Suprapubic skin (tissue), 3 donors: Measurements from ENCODE around the gene LPCAT1.

ENCODE experiments used
- POLR2A ChIP-seq, 2 donors: fragments of 450-650 bp; IDR thresholded peaks; one replicate each; pipeline ENCODE4 v1.6.1; 2017; ENCODE audit warnings: antibody characterized with exemption in 2 of 2, mild to moderate bottlenecking in 2 of 2, moderate library complexity in 2 of 2
- TF ChIP-seq, protein P1 (sequence below), 2 donors: fragments of 200-600 bp in 1 of 2; fragments of 450-650 bp in 1 of 2; sonication (generic) in 1 of 2; IDR thresholded peaks; one replicate each; pipeline ENCODE4 v1.5.1; 2016 to 2019; ENCODE audit warnings: antibody characterized with exemption in 2 of 2, mild to moderate bottlenecking in 1 of 2, moderate library complexity in 1 of 2

DNA sequence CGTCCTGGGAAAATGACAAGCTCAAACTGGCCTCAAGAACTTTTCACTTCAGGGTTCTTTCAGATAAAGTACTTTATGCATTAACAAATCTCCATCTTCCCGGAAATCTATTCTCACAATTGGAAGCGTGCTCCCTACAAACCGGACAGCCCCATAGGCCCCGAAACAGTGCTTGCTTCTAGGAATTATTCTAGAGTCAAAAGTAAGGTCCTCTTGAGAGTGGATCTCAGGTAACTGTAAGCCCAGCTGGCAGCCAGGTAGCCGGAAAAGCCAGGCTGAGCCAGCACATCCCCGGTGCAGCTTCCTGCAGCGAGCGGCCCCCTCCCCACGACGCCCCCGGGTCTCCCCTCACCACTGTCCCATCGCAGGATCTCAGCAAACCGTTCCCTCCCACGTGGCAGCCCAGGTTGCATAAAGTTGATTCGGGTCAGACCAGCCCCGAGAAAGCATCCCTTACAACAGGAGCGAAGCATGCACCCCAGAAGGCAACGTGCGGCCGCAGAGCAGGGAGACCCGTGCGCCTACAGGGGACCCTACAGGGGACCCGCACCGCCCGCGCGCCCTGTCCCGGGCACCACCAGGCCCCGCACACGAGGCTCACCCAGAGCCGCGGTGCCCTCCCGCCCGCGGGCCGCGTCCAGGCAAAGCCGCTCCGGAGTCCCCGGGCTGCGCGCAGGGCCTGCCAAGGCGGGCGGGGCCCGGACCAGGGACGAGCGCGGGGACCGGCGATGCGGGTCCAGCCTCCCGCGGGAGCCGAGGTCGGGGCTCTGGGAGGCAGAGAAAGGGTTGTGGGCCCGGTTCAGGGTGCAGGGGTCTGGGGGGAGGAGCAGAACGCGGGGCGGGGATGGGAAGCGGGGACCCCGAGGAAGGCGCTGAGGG lies 920 bp downstream of the LPCAT1 start:
- TF ChIP-seq, protein P1, sequence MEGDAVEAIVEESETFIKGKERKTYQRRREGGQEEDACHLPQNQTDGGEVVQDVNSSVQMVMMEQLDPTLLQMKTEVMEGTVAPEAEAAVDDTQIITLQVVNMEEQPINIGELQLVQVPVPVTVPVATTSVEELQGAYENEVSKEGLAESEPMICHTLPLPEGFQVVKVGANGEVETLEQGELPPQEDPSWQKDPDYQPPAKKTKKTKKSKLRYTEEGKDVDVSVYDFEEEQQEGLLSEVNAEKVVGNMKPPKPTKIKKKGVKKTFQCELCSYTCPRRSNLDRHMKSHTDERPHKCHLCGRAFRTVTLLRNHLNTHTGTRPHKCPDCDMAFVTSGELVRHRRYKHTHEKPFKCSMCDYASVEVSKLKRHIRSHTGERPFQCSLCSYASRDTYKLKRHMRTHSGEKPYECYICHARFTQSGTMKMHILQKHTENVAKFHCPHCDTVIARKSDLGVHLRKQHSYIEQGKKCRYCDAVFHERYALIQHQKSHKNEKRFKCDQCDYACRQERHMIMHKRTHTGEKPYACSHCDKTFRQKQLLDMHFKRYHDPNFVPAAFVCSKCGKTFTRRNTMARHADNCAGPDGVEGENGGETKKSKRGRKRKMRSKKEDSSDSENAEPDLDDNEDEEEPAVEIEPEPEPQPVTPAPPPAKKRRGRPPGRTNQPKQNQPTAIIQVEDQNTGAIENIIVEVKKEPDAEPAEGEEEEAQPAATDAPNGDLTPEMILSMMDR (IDR thresholded peaks at IDR 0.05): no peak
- no peak for TF ChIP-seq POLR2A (IDR thresholded peaks at IDR 0.05)
